GM18499 (cell line): ENCODE results near the gene AKIRIN2.
"Not testable (repeated sequence)": the region's sequence is repeated elsewhere in the genome, so short reads cannot be mapped to it uniquely, and the experiment has no call there.

Experiments
- ATAC-seq: cut with Tn5 transposase; IDR thresholded peaks from one replicate; pipeline ENCODE4 v1.9.1; 2021; ENCODE audit warnings: moderate number of reproducible peaks; ENCODE audit not compliant: insufficient read depth, unreplicated experiment

AKIRIN2 gene

GRCh38 chr6:87692086-87692485 lies 9.9 kb downstream of the AKIRIN2 start:
- ATAC-seq: no peak

GRCh38 chr6:87690441-87690840 lies 11.6 kb downstream of the AKIRIN2 start:
- ATAC-seq: no peak

- ATAC-seq: not testable (repeated sequence)
Observed at GRCh38 chr6:87687893-87688292, 14.1 kb downstream of the AKIRIN2 start.

- ATAC-seq: no peak
Observed at GRCh38 chr6:87687296-87687695, 14.7 kb downstream of the AKIRIN2 start.

- ATAC-seq: not testable (repeated sequence)
Observed at GRCh38 chr6:87686636-87687205, 15.3 kb downstream of the AKIRIN2 start.

GRCh38 chr6:87684895-87685654 lies 17.0 kb downstream of the AKIRIN2 start:
- ATAC-seq: no peak

GRCh38 chr6:87683890-87684289 lies 18.1 kb downstream of the AKIRIN2 start:
- no peak for ATAC-seq

GRCh38 chr6:87682310-87682709 lies 19.7 kb downstream of the AKIRIN2 start:
- ATAC-seq: no peak

GRCh38 chr6:87675004-87675681 lies 26.9 kb downstream of the AKIRIN2 start:
- no peak for ATAC-seq

GRCh38 chr6:87674290-87674689 lies 27.7 kb downstream of the AKIRIN2 start:
- no peak for ATAC-seq

GRCh38 chr6:87673237-87673636 lies 28.8 kb downstream of the AKIRIN2 start:
- no peak for ATAC-seq

- ATAC-seq: no peak
Observed at GRCh38 chr6:87672641-87673040, 29.4 kb downstream of the AKIRIN2 start.

GRCh38 chr6:87671555-87672029 lies 30.4 kb downstream of the AKIRIN2 start:
- ATAC-seq: no peak

GRCh38 chr6:87670707-87671106 lies 31.3 kb downstream of the AKIRIN2 start:
- no peak for ATAC-seq

GRCh38 chr6:87669051-87669450 lies 33.0 kb downstream of the AKIRIN2 start:
- ATAC-seq: no peak

GRCh38 chr6:87668013-87668412 lies 34.0 kb downstream of the AKIRIN2 start:
- no peak for ATAC-seq

- ATAC-seq: no peak
Observed at GRCh38 chr6:87667032-87667431, 35.0 kb downstream of the AKIRIN2 start.

- no peak for ATAC-seq
Observed at GRCh38 chr6:87664921-87665485, 37.0 kb downstream of the AKIRIN2 start.

- no peak for ATAC-seq
Observed at GRCh38 chr6:87663434-87663833, 38.6 kb downstream of the AKIRIN2 start.

- no peak for ATAC-seq
Observed at GRCh38 chr6:87661503-87661902, 40.5 kb downstream of the AKIRIN2 start.

GRCh38 chr6:87661016-87661415 lies 41.0 kb downstream of the AKIRIN2 start:
- no peak for ATAC-seq
